ENCODE measurements around the gene DDX25. TPM values are rescaled to one million over a fixed set of nuclear protein-coding genes. Genes with fewer than 3 reads are reported as not detected.

The DDX25 gene
- total and polyA plus RNA-seq, 2 experiments from 2014 or later = 6.1 to 7.5 TPM

DNA sequence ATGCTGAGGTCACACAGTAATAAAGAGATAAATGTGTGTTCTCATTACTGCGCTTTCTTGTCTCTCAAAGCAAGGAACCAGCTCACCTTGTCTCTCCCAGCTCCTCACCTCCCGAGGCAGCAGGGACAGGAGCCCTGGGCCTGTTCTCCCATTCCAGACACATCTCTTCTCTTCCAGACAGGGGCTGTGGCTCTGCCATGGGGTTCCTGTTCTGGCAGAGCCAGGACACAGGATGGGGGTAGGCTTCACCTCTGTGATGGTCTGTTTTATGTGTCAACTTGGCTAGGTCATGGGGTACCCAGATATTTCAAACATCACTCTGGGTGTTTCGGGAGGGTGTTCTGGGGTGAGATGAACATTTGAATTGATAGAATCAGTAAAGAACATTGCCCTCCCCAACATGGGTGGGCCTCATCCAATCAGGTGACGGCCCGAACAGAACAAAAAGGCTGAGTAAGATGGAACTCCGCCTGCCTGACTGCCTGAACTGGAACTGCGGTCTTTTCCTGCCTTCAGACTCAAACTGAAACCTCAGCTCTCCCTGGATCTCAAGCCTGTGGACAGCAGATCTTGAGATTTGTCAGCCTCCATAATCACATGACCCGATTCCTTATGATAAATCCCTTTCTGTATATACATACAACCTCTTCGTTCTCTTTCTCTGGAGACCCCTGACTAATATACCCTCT lies 39.5 kb downstream of the DDX25 start:
- Histone ChIP-seq H3K27ac (no peak overlapping the region), H3K4me3 (no peak overlapping the region), H3K36me3 (no peaks in the 10 kb centered on the region), H3K4me1 (ENCODE audit: low read depth) (no peaks in the 10 kb centered on the region), H3K9me3 (ENCODE audit: low read depth) (no peaks in the 10 kb centered on the region), H3K27me3 (no peaks in the 10 kb centered on the region)
- no peak for DNase-seq (ENCODE audit: low read depth in 1 of 2, low spot score in 1 of 2)
- TF ChIP-seq CTCF (IDR thresholded peaks at IDR 0.05; ENCODE audit: low read depth, low read length) = no peak

- Histone ChIP-seq H3K27me3 (no peaks in the 10 kb centered on the region), H3K27ac (no peak overlapping the region), H3K9me3 (ENCODE audit: low read depth) (no peaks in the 10 kb centered on the region), H3K36me3 (no peaks in the 10 kb centered on the region), H3K4me1 (ENCODE audit: low read depth) (no peaks in the 10 kb centered on the region), H3K4me3 (no peak overlapping the region)
- no peak for TF ChIP-seq CTCF (IDR thresholded peaks at IDR 0.05; ENCODE audit: low read depth, low read length)
- DNase-seq (ENCODE audit: low read depth in 1 of 2, low spot score in 1 of 2) = no peak
Measured at GRCh38 chr11:125944350-125945010, 40.2 kb downstream of the DDX25 start.

- Histone ChIP-seq H3K36me3 (no peaks in the 10 kb centered on the region), H3K27me3 (no peaks in the 10 kb centered on the region), H3K4me3 (no peak overlapping the region), H3K27ac (no peak overlapping the region), H3K9me3 (ENCODE audit: low read depth) (no peaks in the 10 kb centered on the region), H3K4me1 (ENCODE audit: low read depth) (no peaks in the 10 kb centered on the region)
- no peak for DNase-seq (ENCODE audit: low read depth in 1 of 2, low spot score in 1 of 2)
- TF ChIP-seq CTCF (IDR thresholded peaks at IDR 0.05; ENCODE audit: low read depth, low read length) = no peak
Measured at GRCh38 chr11:125945011-125945796, 40.9 kb downstream of the DDX25 start.

- TF ChIP-seq CTCF (IDR thresholded peaks at IDR 0.05; ENCODE audit: low read depth, low read length) = no peak
- Histone ChIP-seq H3K9me3 (ENCODE audit: low read depth) (no peaks in the 10 kb centered on the region), H3K4me1 (ENCODE audit: low read depth) (no peaks in the 10 kb centered on the region), H3K27me3 (no peaks in the 10 kb centered on the region), H3K4me3 (no peak within 1 kb of the TSS), H3K36me3 (no peaks in the 10 kb centered on the region), H3K27ac (no peak within 1 kb of the TSS)
- DNase-seq (ENCODE audit: low read depth in 1 of 2, low spot score in 1 of 2) = no peak
Measured at GRCh38 chr11:125945797-125946520, 41.7 kb downstream of the DDX25 start, which contains the start of gene VSIG10L2. TSS of gene VSIG10L2 (plus strand) at chr11:125946044. CDS start at chr11:125946056, 12 bp downstream.

DNA sequence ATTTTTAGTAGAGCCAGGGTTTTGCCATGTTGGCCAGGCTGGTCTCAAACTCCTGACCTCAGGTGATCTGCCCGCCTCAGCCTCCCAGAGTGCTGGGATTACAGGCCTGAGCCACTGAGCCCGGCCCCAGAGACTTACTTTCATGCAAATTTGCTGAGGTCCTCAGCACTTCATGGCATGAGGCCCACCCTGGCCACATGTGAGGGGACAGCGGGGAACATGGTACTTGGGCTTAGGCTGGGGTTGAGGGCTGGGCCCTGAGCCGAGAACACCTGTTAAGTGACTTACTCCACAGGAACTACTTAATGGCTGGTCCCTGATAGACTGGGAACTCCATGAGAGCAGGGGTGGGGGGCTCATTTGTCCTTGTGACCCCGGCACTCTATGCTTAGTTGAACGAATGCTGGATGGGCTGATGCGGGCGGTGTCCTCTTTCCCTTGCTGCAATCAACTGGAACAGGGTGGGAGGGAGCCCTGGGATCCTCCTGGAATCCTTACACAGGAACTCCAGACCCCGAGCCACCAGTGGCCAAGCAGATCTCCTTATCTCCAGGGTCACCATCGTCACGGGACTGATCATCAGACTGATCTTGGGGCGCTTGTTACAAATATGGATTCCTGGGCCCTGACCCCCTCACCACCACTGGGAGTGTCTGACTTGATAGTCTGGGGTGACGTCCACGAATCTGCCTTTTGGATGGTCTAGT lies 42.6 kb downstream of the DDX25 start:
- DNase-seq (ENCODE audit: low read depth in 1 of 2, low spot score in 1 of 2) = no peak
- H3K27me3 ChIP-seq = no peaks in the 10 kb centered on the region
- peaks cover 5% of the 10 kb centered on the region for H3K4me1 ChIP-seq (ENCODE audit: low read depth)
- H3K27ac ChIP-seq = no peak overlapping the region
- no peaks in the 10 kb centered on the region for H3K9me3 ChIP-seq (ENCODE audit: low read depth)
- TF ChIP-seq CTCF (IDR thresholded peaks at IDR 0.05; ENCODE audit: low read depth, low read length) = no peak
- H3K4me3 ChIP-seq = no peak overlapping the region
- no peaks in the 10 kb centered on the region for H3K36me3 ChIP-seq

Data from cardiac muscle cell (in vitro differentiated cells and primary cell).